B cell (primary cell): ENCODE data around the gene NUFIP1.

Source experiments
- CTCF ChIP-seq: fragments of 200-600 bp; IDR thresholded peaks from one replicate; pipeline ENCODE4 v1.8.0; 2022; ENCODE audit warnings: antibody characterized with exemption, mild to moderate bottlenecking
- EZH2 ChIP-seq: IDR thresholded peaks from 2 replicates; pipeline ENCODE4 v1.6.1; 2012; ENCODE audit warnings: borderline replicate concordance, low read depth, mild to moderate bottlenecking, moderate library complexity, low read length; ENCODE audit not compliant: insufficient read depth, poor library complexity, severe bottlenecking

DNA sequence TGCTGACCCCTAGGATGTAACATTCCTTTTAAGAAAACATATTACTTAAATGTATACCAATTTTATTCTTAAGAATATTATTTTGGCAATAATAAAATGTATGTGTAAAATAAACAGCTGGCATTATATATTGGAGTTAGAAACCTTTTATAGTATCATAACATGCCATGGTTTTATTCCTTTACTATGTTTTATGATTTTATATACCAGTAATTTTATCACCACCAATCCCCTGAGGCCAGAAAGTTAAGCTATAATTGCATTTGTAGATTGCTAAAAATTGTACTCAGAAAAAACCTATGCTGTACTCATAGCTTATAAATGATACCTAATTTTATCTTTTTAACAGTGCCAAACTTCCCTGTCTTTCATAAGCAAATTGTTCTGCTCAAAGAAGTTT, 18.0 kb upstream of the NUFIP1 start:
- no peak for TF ChIP-seq CTCF
- TF ChIP-seq EZH2: no peak
